ENCODE measurements around the gene CD99L2.

DNA sequence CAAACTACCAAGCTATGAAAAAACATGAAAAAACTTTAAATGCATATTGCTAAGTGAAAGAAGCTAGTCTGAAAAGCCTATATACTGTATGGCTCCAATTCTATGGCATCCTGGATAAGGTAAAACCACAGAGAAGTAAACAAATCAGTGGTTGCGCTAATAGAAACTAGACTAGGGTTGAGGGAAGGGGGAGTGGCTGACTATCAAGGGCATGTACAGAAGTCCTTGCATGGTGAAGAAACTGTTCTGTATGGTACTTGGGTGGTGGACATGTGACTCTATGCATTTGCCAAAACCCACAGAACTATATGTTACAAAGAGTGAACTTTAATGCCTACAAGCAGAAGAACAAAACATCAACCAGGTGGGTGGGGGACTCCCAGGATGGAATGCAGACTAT lies 108.4 kb downstream of the CD99L2 start:
- TF ChIP-seq, protein P1, sequence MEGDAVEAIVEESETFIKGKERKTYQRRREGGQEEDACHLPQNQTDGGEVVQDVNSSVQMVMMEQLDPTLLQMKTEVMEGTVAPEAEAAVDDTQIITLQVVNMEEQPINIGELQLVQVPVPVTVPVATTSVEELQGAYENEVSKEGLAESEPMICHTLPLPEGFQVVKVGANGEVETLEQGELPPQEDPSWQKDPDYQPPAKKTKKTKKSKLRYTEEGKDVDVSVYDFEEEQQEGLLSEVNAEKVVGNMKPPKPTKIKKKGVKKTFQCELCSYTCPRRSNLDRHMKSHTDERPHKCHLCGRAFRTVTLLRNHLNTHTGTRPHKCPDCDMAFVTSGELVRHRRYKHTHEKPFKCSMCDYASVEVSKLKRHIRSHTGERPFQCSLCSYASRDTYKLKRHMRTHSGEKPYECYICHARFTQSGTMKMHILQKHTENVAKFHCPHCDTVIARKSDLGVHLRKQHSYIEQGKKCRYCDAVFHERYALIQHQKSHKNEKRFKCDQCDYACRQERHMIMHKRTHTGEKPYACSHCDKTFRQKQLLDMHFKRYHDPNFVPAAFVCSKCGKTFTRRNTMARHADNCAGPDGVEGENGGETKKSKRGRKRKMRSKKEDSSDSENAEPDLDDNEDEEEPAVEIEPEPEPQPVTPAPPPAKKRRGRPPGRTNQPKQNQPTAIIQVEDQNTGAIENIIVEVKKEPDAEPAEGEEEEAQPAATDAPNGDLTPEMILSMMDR (conservative IDR thresholded peaks at IDR 0.05; ENCODE audit: low read length), result no peak
- no peak for TF ChIP-seq EZH2phosphoT487 (IDR thresholded peaks at IDR 0.05; ENCODE audit: borderline replicate concordance, low read depth, low read length)

All from OCI-LY7 (cell line).